ENCODE results near the gene CAMKK1.

CAMKK1 gene

DNA sequence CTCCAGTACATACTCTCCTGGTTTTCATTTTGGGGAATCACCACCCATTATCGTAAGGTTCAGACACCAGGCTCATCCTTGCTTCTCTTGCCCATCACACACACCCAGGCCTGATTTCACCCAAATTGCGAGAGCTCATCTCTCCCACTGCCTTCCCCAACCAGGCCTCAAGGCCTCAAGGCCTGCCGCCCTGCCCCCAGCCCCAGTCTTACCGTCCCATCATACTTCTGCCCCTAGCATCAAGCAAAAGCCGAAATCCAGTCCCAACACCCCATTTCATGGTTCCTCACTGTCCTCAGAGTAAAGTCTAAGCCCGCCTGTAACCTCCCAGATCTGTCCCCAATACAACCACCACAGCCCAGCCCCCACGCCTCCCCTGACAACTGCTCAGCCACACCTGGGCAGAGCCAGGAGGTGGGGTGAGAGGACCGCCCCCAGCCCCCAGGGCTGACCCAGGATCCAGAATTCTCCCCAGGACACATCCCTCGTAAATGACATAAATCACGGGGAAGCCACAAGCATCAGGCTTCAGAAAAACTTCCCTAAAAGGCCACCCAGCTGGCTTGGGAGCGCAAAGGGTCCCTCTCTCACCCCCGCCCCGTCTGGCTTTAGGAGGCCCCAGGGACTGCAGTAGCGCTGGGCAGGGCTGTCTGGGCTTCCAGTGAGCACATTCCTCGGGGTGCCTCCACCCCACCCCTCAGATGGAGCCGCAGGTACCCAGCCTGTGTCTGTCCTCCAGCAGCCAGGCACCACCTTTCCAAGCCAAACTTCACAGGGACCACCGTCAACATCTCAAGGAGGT is 33.0 kb upstream of the CAMKK1 start:
- H3K79me2 ChIP-seq (ENCODE audit: control insufficient read depth, insufficient read depth, low read length): no peaks in the 10 kb centered on the region
- no peak overlapping the region for H3K4me2 ChIP-seq (ENCODE audit: low read length)
- no peak overlapping the region for H3K4ac ChIP-seq (ENCODE audit: low read depth, low read length)
- peaks cover 3% of the 10 kb centered on the region for H3K4me1 ChIP-seq (ENCODE audit: control insufficient read depth, low read depth, low read length)
- no peaks in the 10 kb centered on the region for H3K79me1 ChIP-seq (ENCODE audit: low read length)
- no peak for DNase-seq
- no peak overlapping the region for H3K9ac ChIP-seq (ENCODE audit: low read length)
- no peaks in the 10 kb centered on the region for H3K36me3 ChIP-seq (ENCODE audit: control insufficient read depth, insufficient read depth, low read length)
- no peak overlapping the region for H4K8ac ChIP-seq (ENCODE audit: low read depth, low read length)
- H3K18ac ChIP-seq (ENCODE audit: low read length): no peak overlapping the region
- H4K5ac ChIP-seq (ENCODE audit: low read length): no peak overlapping the region
- H2AK5ac ChIP-seq (ENCODE audit: low read length): no peak overlapping the region
- H2BK15ac ChIP-seq (replicated peaks; ENCODE audit: low read depth): no peak overlapping the region
- H2BK120ac ChIP-seq (ENCODE audit: low read depth, low read length): no peak overlapping the region
- H3K27me3 ChIP-seq (ENCODE audit: insufficient read depth, low read length, poor library complexity): no peaks in the 10 kb centered on the region
- no peak overlapping the region for H2BK5ac ChIP-seq (ENCODE audit: low read length)
- peak overlapping the region; percentile 56 for H3K56ac ChIP-seq (ENCODE audit: low read length)
- no peak overlapping the region for H3K4me3 ChIP-seq (ENCODE audit: low read length)
- H3K23ac ChIP-seq (ENCODE audit: low read length): no peak overlapping the region
- no CpG with 5 or more reads among the region's 17 CpGs for WGBS (ENCODE audit: extremely low coverage, insufficient coverage, low lambda C conversion rate)
- H3K27ac ChIP-seq (ENCODE audit: low read depth, low read length): no peak overlapping the region

DNA sequence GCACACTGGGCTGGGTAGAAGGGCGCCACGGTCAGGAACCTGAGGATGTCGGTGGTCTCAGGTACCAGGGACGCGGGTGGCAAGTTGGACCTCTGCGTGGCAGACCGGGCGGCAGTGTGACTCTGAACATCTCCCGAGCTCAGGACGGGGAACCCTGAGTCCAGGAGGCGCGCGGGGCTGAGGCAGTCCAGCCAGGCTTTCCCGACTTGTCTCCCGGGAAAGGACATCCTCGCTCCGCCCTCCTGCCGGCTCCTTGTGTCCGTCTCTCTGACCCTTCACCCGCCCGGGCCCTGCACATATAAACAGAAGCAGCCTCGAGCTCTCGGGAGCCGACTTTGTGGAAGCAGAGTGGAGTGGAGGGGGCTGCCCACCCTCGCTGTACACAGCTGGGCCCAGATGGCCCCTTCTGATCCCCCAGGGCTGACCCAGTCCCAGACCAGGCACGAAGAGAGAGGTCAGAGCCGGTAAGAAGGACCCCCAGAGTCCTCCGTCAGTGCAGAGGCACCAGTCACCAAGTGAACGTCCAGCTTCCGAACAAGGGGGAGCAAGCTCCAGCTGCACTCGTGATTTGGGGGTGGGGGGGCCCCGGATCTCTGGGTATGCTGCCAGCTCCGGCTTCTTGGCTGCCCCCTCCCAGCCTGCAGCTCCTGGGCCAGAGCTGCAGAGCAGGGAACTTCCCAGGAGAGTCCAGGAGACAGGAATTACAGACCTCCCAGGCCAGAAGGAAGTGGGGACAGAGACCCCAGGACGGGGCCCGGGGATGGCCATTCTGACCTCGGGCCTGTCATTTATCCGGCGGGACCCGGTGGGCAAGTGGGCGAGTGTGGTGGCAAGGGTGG is 31.9 kb upstream of the CAMKK1 start:
- Histone ChIP-seq H3K4me2 (ENCODE audit: low read length) (no peak overlapping the region), H4K8ac (ENCODE audit: low read depth, low read length) (no peak overlapping the region), H2BK120ac (ENCODE audit: low read depth, low read length) (no peak overlapping the region), H3K79me2 (ENCODE audit: control insufficient read depth, insufficient read depth, low read length) (no peaks in the 10 kb centered on the region), H3K36me3 (ENCODE audit: control insufficient read depth, insufficient read depth, low read length) (no peaks in the 10 kb centered on the region), H3K18ac (ENCODE audit: low read length) (no peak overlapping the region), H3K27me3 (ENCODE audit: insufficient read depth, low read length, poor library complexity) (no peaks in the 10 kb centered on the region), H3K27ac (ENCODE audit: low read depth, low read length) (no peak overlapping the region), H2BK15ac (replicated peaks; ENCODE audit: low read depth) (no peak overlapping the region), H2AK5ac (ENCODE audit: low read length) (no peak overlapping the region), H3K9ac (ENCODE audit: low read length) (no peak overlapping the region), H3K4me1 (ENCODE audit: control insufficient read depth, low read depth, low read length) (peaks cover 3% of the 10 kb centered on the region), H2BK5ac (ENCODE audit: low read length) (no peak overlapping the region), H3K4me3 (ENCODE audit: low read length) (no peak overlapping the region), H3K56ac (ENCODE audit: low read length) (no peak overlapping the region), H4K5ac (ENCODE audit: low read length) (no peak overlapping the region), H3K79me1 (ENCODE audit: low read length) (no peaks in the 10 kb centered on the region), H3K23ac (ENCODE audit: low read length) (no peak overlapping the region), H3K4ac (ENCODE audit: low read depth, low read length) (no peak overlapping the region)
- WGBS (ENCODE audit: extremely low coverage, insufficient coverage, low lambda C conversion rate): no CpG with 5 or more reads among the region's 40 CpGs
- no peak for DNase-seq

GRCh38 chr17:3923466-3924190 is 30.8 kb upstream of the CAMKK1 start:
- Histone ChIP-seq H3K79me1 (ENCODE audit: low read length) (no peaks in the 10 kb centered on the region), H2AK5ac (ENCODE audit: low read length) (no peak overlapping the region), H3K23ac (ENCODE audit: low read length) (no peak overlapping the region), H4K8ac (ENCODE audit: low read depth, low read length) (no peak overlapping the region), H3K27me3 (ENCODE audit: insufficient read depth, low read length, poor library complexity) (no peaks in the 10 kb centered on the region), H2BK120ac (ENCODE audit: low read depth, low read length) (no peak overlapping the region), H3K36me3 (ENCODE audit: control insufficient read depth, insufficient read depth, low read length) (no peaks in the 10 kb centered on the region), H2BK5ac (ENCODE audit: low read length) (no peak overlapping the region), H3K79me2 (ENCODE audit: control insufficient read depth, insufficient read depth, low read length) (no peaks in the 10 kb centered on the region), H3K4me3 (ENCODE audit: low read length) (no peak overlapping the region), H3K4ac (ENCODE audit: low read depth, low read length) (no peak overlapping the region), H3K56ac (ENCODE audit: low read length) (no peak overlapping the region), H3K4me1 (ENCODE audit: control insufficient read depth, low read depth, low read length) (peaks cover 3% of the 10 kb centered on the region), H3K18ac (ENCODE audit: low read length) (no peak overlapping the region), H3K4me2 (ENCODE audit: low read length) (no peak overlapping the region), H2BK15ac (replicated peaks; ENCODE audit: low read depth) (no peak overlapping the region), H4K5ac (ENCODE audit: low read length) (no peak overlapping the region), H3K9ac (ENCODE audit: low read length) (no peak overlapping the region), H3K27ac (ENCODE audit: low read depth, low read length) (no peak overlapping the region)
- no CpG with 5 or more reads among the region's 18 CpGs for WGBS (ENCODE audit: extremely low coverage, insufficient coverage, low lambda C conversion rate)
- DNase-seq: no peak

GRCh38 chr17:3922765-3923164 is 29.9 kb upstream of the CAMKK1 start:
- Histone ChIP-seq H3K9ac (ENCODE audit: low read length) (no peak overlapping the region), H2BK15ac (replicated peaks; ENCODE audit: low read depth) (no peak overlapping the region), H3K27me3 (ENCODE audit: insufficient read depth, low read length, poor library complexity) (no peaks in the 10 kb centered on the region), H2AK5ac (ENCODE audit: low read length) (no peak overlapping the region), H3K79me2 (ENCODE audit: control insufficient read depth, insufficient read depth, low read length) (no peaks in the 10 kb centered on the region), H2BK5ac (ENCODE audit: low read length) (no peak overlapping the region), H3K4me2 (ENCODE audit: low read length) (no peak overlapping the region), H3K79me1 (ENCODE audit: low read length) (no peaks in the 10 kb centered on the region), H3K4me1 (ENCODE audit: control insufficient read depth, low read depth, low read length) (peaks cover 3% of the 10 kb centered on the region), H3K4ac (ENCODE audit: low read depth, low read length) (no peak overlapping the region), H4K5ac (ENCODE audit: low read length) (no peak overlapping the region), H3K23ac (ENCODE audit: low read length) (no peak overlapping the region), H3K18ac (ENCODE audit: low read length) (no peak overlapping the region), H3K27ac (ENCODE audit: low read depth, low read length) (no peak overlapping the region), H3K56ac (ENCODE audit: low read length) (no peak overlapping the region), H3K4me3 (ENCODE audit: low read length) (no peak overlapping the region), H4K8ac (ENCODE audit: low read depth, low read length) (no peak overlapping the region), H2BK120ac (ENCODE audit: low read depth, low read length) (no peak overlapping the region), H3K36me3 (ENCODE audit: control insufficient read depth, insufficient read depth, low read length) (no peaks in the 10 kb centered on the region)
- no peak for DNase-seq
- whole genome bisulfite sequencing (ENCODE audit: extremely low coverage, insufficient coverage, low lambda C conversion rate): no CpG with 5 or more reads among the region's 7 CpGs

DNA sequence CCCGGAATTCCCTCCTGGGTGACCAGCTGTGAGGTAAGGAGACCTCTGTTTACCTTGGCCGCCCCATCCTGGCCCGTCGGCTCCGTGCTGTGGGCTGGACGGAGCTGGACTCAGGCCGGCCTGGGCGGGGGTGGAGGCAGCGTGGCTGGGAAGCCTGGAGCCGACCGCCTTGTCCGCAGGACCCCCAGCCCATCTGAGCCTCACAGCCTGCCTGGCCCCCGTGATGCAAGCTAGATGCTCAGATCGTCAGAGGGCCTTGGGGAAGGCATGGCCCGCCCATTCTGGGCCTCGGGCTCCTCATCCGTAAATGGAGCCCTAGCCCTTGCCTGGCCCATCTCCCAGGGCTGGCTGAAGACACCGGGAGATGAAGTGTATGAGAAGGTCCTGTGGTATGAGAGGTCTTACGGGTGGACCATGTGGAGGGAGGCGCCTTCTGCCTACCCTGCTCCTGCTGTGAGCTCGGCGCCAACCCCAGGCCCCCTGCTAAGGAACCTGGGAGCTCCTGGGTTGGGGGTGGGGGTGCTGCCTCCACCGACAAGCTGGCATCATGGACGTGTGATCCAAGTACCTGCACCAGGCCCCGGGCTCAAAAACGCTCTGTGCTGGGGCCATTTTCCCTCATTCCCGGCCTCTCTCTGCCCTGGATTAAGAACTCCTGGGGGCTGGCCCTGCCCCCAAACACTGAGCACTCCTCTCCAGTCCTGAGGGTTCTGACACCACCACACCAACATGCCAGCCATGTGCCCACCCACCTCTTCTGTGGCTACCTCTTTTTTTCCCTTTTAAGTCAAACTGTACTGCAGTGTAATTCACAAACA is 28.9 kb upstream of the CAMKK1 start:
- no peaks in the 10 kb centered on the region for H3K79me2 ChIP-seq (ENCODE audit: control insufficient read depth, insufficient read depth, low read length)
- no CpG with 5 or more reads among the region's 27 CpGs for WGBS (ENCODE audit: extremely low coverage, insufficient coverage, low lambda C conversion rate)

More for the DNA sequence above, 28.9 kb upstream of the CAMKK1 start:
- Histone ChIP-seq H3K56ac (ENCODE audit: low read length) (no peak overlapping the region), H2BK120ac (ENCODE audit: low read depth, low read length) (no peak overlapping the region), H3K4me1 (ENCODE audit: control insufficient read depth, low read depth, low read length) (peaks cover 3% of the 10 kb centered on the region), H3K27ac (ENCODE audit: low read depth, low read length) (no peak overlapping the region), H3K4me2 (ENCODE audit: low read length) (no peak overlapping the region), H3K4ac (ENCODE audit: low read depth, low read length) (no peak overlapping the region), H3K18ac (ENCODE audit: low read length) (no peak overlapping the region), H4K8ac (ENCODE audit: low read depth, low read length) (no peak overlapping the region), H3K79me1 (ENCODE audit: low read length) (no peaks in the 10 kb centered on the region), H3K9ac (ENCODE audit: low read length) (no peak overlapping the region), H3K23ac (ENCODE audit: low read length) (no peak overlapping the region), H4K5ac (ENCODE audit: low read length) (no peak overlapping the region), H2BK15ac (replicated peaks; ENCODE audit: low read depth) (no peak overlapping the region), H3K4me3 (ENCODE audit: low read length) (no peak overlapping the region), H3K27me3 (ENCODE audit: insufficient read depth, low read length, poor library complexity) (no peaks in the 10 kb centered on the region), H3K36me3 (ENCODE audit: control insufficient read depth, insufficient read depth, low read length) (no peaks in the 10 kb centered on the region), H2AK5ac (ENCODE audit: low read length) (no peak overlapping the region), H2BK5ac (ENCODE audit: low read length) (no peak overlapping the region)
- no peak for DNase-seq

Measured in mesendoderm (in vitro differentiated cells).